Measurements from ENCODE around the gene SESN1. TPM values are rescaled to one million over a fixed set of nuclear protein-coding genes. Genes with fewer than 3 reads are reported as not detected.

The SESN1 gene
- polyA plus RNA-seq, 3 donors, result 1.8 to 21.0 (median 3.1) TPM

GRCh38 chr6:108945681-108946159 lies 148.9 kb downstream of the SESN1 start:
- Histone ChIP-seq H3K79me2 (ENCODE audit: insufficient read depth, low read length) (no peaks in the 10 kb centered on the region), H3K4me2 (replicated peaks; ENCODE audit: extremely low read depth, low read length, poor library complexity, severe bottlenecking) (no peak overlapping the region), H3K9me3 (replicated peaks in 1 of 2; ENCODE audit: control insufficient read depth in 1 of 2, insufficient read depth in 1 of 2, low read length in 2 of 2) (no peaks in the 10 kb centered on the region), H3K4me1 (ENCODE audit: control insufficient read depth in 1 of 2, insufficient read depth in 2 of 2, low read length in 2 of 2) (peaks cover 16 to 25% of the 10 kb centered on the region in 2 donors), H2AFZ (ENCODE audit: insufficient read depth, low read depth, low read length, poor library complexity, severe bottlenecking) (no peak overlapping the region), H3K4me3 (replicated peaks in 1 of 3; ENCODE audit: low read depth in 2 of 3, low read length in 3 of 3) (no peak overlapping the region), H4K20me1 (ENCODE audit: insufficient read depth, low read length) (no peaks in the 10 kb centered on the region), H3K9ac (ENCODE audit: insufficient read depth, low read length, poor library complexity, severe bottlenecking) (no peak overlapping the region), H3K36me3 (replicated peaks in 1 of 2; ENCODE audit: control insufficient read depth in 1 of 2, insufficient read depth in 2 of 2, low read length in 2 of 2) (no peaks in the 10 kb centered on the region), H3K27ac (ENCODE audit: low read depth in 1 of 2, low read length in 2 of 2) (no peak overlapping the region), H3K27me3 (ENCODE audit: control insufficient read depth in 2 of 2, insufficient read depth in 2 of 2, low read length in 2 of 2) (no peaks in the 10 kb centered on the region)
- Mint-ChIP-seq H3K27ac (no peak overlapping the region), H3K27me3 (ENCODE audit: low read depth in 3 of 3) (peaks cover 0 to 2% (median 0%) of the 10 kb centered on the region in 3 donors), H3K4me3 (no peak overlapping the region), H3K36me3 (no peaks in the 10 kb centered on the region), H3K9me3 (no peaks in the 10 kb centered on the region), H3K4me1 (peaks cover 34% of the 10 kb centered on the region)
- intact Hi-C loops (cut with micrococcal nuclease), result no loop called here
- WGBS (ENCODE audit: insufficient coverage), result 98% methylated on average over 8 of the region's 10 CpGs
- DNase-seq, result no peak
- TF ChIP-seq CTCF (IDR thresholded peaks at IDR 0.05), result no peak

- Histone ChIP-seq H3K4me1 (ENCODE audit: control insufficient read depth in 1 of 2, insufficient read depth in 2 of 2, low read length in 2 of 2) (peaks cover 16 to 25% of the 10 kb centered on the region in 2 donors), H3K27ac (ENCODE audit: low read depth in 1 of 2, low read length in 2 of 2) (no peak overlapping the region), H3K79me2 (ENCODE audit: insufficient read depth, low read length) (no peaks in the 10 kb centered on the region), H3K4me2 (replicated peaks; ENCODE audit: extremely low read depth, low read length, poor library complexity, severe bottlenecking) (no peak overlapping the region), H3K4me3 (replicated peaks in 1 of 3; ENCODE audit: low read depth in 2 of 3, low read length in 3 of 3) (no peak overlapping the region), H3K9me3 (replicated peaks in 1 of 2; ENCODE audit: control insufficient read depth in 1 of 2, insufficient read depth in 1 of 2, low read length in 2 of 2) (no peaks in the 10 kb centered on the region), H2AFZ (ENCODE audit: insufficient read depth, low read depth, low read length, poor library complexity, severe bottlenecking) (no peak overlapping the region), H3K36me3 (replicated peaks in 1 of 2; ENCODE audit: control insufficient read depth in 1 of 2, insufficient read depth in 2 of 2, low read length in 2 of 2) (no peaks in the 10 kb centered on the region), H4K20me1 (ENCODE audit: insufficient read depth, low read length) (no peaks in the 10 kb centered on the region), H3K27me3 (ENCODE audit: control insufficient read depth in 2 of 2, insufficient read depth in 2 of 2, low read length in 2 of 2) (no peaks in the 10 kb centered on the region), H3K9ac (ENCODE audit: insufficient read depth, low read length, poor library complexity, severe bottlenecking) (no peak overlapping the region)
- Mint-ChIP-seq H3K27ac (no peak overlapping the region), H3K4me3 (no peak overlapping the region), H3K4me1 (peaks cover 34% of the 10 kb centered on the region), H3K36me3 (no peaks in the 10 kb centered on the region), H3K27me3 (ENCODE audit: low read depth in 3 of 3) (peaks cover 0 to 3% (median 0%) of the 10 kb centered on the region in 3 donors), H3K9me3 (no peaks in the 10 kb centered on the region)
- intact Hi-C loops (cut with micrococcal nuclease), result no loop called here
- no peak for TF ChIP-seq CTCF (IDR thresholded peaks at IDR 0.05)
- 83% methylated on average over 3 of the region's 12 CpGs for WGBS (ENCODE audit: insufficient coverage)
- no peak for DNase-seq
These were observed 149.7 kb downstream of the SESN1 start for GRCh38 chr6:108944707-108945680.
